Stimulated activated CD8-positive, alpha-beta memory T cell treated with anti-CD3 and anti-CD28 coated beads, Interleukin-7, amount 100 ng/mL, for 1 hour (primary cell): ENCODE data around the gene IL1RN.

Experiments used
- DNase-seq, 2 donors: peaks; one replicate each; pipeline ENCODE4 v3.0.0-alpha.2; 2020; ENCODE audit warnings: low read depth in 2 of 2

IL1RN gene

DNA sequence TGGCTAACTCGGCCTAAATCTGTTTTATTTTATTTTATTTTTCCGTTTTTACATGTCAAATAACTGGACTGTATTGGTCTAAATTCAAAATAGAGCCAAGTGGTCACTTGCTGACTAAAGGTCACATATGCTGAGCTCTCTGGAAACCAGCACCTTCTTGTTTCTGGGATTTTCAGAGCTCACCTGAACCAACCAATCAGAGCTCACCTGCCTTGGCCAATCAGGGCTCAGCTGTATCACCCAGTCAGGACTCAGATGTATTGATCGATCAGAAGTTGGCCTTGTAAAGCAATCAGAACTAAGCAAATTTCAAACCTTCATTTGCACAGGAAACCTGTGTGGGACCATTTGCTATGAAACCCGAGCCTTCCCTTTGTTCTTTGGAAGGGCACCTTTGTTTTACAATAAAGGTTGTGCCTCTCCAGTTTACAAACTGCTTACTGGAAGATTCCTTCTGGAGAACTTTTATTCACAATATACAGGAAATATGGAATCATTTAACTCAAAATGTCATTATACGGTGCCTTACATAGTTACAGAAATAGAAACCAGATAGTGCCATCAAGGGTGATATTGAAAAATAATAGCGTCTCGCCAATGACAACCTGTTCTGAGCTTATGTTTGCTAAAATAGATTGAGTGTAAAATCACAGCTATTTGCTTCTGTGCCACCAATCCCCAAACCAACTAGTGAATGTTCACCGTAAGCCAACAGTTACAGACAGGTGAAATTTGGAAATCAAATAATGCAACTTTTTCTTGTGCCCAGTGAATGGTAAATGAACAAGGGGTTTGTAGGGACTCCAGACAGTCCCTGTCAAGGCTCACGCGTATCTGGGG is 29.1 kb downstream of the IL1RN start:
- no peak for DNase-seq

DNA sequence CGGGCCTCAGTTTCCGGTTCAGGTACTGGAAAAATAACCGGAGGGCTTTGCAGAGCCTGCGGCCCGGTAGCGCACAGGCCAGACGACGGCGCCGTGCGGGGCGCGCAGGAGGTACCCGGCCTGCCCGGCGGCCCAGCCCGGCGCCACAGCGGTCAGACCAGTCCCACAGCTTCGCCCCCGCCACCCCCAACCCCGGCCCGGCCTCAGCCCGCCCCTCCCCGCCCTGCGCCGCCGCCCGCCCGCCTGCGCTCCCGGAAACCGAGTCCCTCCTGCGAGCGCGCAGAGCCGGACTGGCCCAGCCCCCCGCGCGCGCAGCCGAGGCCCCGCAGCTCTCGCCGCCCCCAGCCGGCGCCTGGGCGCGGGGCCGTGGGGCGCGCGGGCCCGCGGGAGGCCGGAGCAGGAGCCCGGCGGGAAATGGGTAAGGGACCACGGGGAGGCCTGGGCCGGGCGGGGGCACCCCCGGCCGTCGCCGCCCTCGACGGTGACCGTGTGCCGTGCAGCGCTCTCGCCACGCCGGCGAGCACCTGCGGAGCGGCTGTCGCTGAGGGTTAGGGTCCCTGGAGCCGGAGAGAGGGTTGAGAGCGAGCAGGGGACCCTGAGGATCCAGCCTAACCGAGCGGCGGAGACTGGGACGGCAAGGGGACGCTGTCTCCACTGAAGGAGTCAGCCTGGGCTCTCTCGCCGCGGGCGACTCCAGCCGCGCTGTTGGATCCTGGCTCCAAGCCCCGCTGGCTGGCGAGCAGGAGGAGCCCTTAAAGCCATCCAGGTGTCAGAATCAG is 29.9 kb downstream of the IL1RN start:
- DNase-seq, result no peak

DNA sequence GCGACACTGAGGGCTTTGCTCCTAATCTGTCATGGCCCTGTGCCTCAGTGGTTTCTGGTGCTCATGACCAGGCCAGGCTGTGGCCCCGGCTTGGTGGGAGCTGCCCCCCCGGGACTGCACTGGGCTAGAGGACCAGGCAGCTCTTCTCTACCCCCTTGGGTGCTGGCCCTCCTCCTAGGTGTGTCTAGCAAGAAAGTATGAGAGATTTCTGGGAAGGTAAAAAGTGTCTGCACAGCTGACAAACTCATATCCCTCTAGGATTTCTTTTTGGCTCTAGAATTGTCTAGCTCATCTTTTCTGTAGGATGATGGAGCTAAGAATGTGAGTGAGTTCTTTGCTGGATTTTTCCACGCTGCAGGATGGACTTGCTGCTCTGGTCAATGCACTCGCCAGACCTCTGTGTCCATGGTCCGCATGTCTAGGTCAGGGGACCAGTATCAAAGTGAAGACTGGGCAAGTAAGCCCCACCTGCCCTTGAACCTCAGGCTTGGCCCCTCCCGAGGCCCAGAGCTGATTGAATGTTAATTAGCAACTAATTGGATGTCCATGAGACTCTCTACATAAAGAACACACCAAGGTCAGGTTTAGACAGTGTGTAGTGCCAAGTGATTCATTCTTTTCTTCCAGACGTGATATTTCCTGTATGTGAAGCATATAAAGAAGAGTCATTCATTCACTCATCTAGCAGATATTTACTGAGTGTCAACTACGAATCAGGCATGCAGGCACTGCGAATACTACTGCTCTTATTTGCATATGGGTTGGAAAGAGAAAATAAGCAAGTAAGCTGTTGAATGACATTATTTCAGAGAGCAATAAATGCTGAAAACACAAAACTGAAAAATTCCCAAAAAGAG is 30.7 kb downstream of the IL1RN start:
- no peak for DNase-seq

DNA sequence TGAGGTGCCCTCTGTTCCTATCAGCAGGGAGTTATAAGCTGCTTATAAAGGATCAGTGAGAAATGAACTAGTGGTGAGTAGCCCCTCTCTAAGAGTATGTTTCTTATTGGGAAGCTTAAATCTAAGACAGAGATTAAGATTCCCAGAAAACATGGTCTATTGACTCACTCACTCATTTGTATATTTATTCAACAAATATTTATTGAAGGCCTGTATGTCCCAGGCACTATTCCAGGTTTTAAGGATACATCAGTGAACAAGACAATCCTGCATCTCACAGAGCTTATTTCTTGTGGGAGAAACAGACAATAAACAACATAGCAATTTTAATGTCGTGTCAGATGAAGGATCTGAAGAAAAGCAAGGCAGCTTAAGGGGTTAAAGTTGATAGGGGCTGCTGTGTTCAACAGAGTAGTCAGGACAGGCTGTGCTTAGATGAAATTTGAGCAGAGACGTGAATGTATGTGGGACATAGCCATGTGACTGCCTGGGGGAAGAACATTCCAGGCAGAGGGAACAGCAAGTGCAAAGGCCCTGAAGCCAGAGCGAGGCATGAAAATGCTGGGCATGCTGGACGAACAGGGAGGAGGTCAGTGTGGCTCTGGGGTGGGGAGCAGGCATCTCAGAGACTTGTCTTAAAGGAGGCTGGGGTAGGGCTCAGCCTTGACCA is 31.6 kb downstream of the IL1RN start:
- no peak for DNase-seq

DNA sequence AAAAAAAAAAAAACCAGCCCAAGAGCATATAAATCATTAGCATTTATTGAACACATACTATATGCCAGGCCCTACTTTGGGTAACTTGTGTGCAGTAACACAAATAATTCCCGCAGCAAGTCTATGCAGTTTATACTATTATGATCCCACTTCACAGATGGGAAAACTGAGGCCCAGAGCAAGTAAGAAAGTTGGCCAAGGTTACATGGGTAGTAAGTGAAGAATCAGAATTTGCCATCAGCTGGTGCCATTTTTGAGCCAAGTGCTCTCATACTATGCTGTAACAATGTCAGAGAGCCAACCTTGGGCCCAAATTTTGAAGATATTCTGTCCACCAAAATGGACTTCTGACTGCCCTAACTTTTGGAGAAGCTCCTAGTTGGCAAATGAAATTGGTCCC is 32.9 kb downstream of the IL1RN start:
- no peak for DNase-seq

DNA sequence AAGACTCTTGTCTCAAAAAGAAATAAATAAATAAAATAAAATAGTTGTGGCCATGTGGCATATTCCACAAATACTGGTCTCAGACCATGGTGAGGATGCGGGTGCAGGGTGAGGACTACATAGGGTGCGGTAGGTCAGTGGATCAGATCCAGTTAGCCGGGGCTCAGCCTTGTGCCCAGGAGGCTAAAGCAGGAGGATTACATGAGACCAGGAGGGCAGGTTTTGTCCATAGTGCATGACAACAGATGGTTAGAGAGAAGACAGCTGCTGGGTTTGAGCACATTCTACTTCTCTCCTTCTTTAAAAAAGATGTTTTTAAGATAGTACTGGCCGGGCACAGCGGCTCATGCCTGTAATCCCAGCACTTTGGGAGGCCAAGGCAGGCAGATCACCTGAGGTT is 33.6 kb downstream of the IL1RN start:
- no peak for DNase-seq

DNA sequence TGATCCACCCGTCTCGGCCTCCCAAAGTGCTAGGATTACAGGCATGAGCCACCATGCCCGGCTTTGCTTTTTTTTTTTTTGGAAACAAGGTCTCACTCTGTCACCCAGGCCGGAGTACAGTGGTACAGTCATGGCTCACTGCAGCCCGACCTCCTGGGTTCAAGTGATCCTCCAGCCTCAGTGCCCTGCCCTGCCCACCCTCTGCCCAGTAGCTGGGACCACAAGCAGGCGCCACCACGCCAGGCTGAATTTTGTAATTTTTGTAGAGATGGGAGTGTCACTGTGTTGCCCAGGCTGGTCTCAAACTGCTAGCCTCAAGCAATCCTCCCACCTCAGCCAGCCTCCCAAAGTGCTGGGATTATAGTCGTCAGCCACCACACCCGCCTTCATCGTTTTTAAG is 34.8 kb downstream of the IL1RN start:
- no peak for DNase-seq

DNA sequence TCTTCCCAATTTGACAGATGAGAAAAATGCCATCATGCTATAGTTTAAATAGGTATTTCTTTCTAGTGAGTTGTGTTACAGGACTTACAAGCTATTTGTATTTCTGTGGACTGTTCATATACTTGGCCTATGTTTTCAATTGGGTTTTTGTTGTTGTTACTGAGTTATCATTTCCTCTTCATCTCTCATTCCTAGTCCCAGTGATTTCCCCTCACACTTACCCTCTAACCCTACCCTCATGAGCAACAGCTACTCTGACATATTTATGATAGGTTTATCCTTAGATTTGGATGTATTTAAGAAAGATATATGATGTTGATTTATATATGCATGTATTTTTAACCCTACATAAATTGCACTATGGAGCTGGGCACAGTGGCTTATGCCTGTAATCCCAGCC is 35.5 kb downstream of the IL1RN start:
- no peak for DNase-seq

DNA sequence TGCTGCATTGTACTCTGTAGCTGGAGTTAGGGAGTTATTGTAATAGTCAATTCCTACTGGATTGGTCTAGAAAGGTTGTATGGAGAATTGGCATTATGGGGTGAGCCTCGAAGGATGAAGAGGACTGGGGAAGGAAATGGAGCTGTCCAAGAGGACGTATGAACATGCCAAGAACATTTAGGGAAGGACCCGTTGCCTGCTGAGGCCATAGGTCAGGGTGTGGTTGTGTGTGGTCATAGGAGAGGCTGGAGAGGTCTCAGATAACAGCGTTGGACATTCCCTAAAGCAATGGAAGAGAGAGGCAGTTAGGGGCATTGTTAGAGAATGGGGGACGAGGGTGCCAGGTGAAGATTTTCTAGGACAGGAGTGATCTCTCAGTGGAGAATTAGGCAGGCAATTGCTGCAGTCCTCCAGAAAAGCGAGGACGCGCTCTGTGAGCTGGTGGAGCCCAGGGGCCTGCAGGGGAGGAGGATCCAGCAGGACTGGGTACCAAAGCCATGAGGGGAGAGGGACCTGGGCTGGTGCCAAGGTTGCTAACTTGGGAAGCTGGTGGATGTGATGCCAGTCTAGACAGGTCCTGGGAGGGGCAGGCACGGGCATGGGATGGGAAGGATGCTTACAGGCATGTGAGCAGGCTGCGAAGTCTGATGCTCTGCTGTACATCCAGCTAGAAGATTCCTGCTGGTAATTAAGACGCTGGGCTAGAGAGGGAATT is 37.0 kb downstream of the IL1RN start:
- no peak for DNase-seq

DNA sequence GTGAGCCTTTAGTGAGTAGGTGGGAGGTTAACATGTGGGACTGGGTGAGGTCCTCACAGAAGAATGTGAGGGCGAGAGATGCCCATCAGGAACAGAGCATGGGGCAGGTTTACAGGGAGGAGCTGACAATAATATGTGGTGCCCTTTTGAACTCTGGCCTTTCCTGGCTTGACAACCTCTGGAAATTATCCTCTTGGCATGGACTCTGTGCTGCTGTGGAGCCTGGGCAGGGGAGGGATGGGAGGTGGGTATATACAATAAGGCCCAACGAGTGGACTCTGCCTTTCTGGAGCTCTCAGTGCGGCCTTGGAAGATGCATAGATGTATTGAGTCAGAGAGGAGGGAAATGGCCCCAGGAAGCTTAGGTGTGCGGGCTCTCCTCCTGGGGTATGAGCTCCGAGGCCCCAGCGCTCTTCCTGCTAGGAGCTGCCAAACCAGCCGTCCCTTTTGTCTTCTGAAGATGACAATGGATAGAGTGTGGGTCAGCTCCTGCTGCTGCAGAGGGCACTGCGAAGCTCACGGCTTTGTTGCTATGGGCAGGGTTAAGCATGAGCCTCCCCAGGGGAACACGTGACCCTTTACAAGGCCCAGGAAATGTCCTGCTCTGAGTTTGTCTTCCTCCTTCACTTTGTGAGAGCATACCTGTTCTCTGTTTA is 37.7 kb downstream of the IL1RN start:
- DNase-seq, result no peak

DNA sequence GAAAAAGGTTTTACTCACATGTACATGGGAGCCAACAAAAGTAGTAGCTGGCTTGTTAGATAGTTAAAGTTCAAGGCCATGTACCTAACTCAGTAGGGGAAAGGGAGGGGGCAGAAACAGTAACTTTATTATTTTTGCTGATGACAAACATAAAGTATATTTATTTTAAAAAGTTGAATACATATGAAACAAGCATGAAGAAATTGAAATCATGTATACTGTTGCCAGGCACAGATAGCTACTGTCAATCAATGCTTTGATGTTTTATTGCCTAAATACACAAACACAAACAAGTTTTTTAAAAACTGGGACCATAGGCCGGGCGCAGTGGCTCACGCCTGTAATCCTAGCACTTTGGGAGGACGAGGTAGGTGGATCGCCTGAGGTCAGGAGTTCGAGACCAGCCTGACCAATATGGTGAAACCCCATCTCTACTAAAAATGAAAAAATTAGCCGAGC is 38.8 kb downstream of the IL1RN start:
- no peak for DNase-seq

DNA sequence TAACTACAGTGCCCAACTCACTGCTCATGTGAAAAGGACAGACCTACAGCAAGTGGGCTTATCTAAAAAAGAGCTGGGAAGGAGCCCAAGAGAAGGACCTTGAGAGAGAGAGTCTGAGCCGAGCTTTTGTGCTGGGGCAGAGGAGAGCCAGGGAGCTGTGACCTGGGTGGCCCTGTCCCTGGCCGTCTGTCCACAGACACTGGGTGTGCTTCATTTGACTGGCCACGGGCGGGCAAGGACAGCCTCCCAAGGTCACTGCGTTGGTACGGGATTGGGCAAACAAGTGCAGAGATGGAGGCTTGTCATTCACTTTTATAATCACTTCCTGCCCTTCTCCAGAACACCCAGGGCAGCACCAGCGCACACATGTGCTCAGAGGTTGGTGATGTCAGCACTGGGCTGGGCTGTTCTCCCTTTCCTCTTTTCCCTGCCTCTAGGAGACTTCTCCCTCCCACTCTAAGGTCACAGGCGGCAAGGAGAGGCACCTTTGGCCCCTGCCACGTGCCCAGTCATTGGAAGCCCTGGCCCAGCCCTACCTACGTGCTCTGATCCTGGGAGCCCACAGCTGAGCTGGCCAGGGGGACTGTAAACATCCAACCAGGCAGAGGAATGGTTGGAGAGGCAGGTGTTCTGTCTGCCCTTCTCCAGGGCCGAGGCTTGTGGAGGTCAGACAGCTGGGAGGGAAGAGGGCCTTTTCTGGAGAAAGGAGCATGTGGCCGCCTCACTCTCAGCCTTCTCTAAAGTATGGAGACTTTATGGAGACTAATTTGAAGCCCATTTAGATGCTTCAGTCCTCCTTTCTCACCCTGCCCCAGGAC is 39.9 kb downstream of the IL1RN start:
- DNase-seq, result no peak

DNA sequence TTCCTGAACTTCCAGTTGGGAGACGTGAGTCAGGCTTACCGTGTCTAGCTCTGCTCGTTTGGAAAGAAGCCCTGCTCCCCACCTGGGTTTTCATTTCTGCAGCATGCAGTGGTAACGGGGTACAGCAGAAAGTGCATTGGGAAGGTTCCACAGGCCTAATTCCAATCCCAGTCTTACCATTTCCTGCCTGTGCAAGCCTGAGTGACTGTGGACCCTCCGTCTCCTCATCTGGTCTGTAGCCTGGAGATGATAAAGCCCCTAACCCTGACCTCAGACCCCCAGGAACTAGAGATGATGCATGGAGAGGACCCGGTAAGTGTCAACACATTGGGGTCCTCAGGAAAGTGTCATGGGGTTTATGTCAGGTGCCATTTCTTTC is 40.6 kb downstream of the IL1RN start:
- no peak for DNase-seq

DNA sequence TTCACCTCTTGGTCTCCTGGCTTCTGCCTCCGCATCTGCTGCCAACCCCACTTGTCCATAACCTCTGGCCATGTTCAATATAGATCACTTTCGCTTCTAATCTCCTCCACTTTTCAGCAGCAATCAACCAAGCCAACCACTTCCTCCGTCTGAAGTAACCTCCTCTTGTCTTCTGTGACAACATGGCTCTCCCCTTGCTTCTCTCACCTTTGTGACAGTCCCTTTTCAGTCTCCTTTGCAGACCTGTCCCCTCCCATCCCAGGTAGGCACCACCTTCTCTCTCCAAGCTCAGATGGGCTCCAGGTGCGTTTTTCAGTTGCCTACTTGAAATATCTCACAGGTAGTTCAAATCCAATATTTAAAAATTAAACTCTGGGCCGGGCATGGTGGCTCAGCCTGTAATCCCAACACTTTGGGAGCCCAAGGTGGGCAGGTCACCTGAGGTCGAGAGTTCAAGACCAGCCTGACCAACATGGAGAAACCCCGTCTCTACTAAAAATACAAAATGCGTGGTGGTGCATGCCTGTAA is 41.7 kb downstream of the IL1RN start:
- DNase-seq, result no peak

DNA sequence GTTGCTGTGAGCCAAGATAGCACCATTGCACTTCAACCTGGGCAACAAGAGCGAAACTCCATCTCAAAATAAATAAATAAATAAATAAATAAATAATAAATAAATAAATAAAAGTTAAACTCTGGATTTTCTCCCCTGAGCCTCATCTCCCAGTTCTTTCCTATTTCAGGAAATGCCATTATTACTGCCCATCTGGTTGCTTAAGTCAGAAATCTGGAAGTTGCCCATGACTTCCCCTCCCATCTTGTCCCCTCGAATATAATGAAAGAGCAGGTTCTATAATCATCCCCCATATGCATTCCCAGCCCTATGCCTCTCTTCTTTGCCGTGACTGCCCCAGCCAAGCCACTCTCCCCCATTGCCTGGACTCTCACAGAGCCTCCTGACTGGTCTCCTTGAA is 42.2 kb downstream of the IL1RN start:
- no peak for DNase-seq

DNA sequence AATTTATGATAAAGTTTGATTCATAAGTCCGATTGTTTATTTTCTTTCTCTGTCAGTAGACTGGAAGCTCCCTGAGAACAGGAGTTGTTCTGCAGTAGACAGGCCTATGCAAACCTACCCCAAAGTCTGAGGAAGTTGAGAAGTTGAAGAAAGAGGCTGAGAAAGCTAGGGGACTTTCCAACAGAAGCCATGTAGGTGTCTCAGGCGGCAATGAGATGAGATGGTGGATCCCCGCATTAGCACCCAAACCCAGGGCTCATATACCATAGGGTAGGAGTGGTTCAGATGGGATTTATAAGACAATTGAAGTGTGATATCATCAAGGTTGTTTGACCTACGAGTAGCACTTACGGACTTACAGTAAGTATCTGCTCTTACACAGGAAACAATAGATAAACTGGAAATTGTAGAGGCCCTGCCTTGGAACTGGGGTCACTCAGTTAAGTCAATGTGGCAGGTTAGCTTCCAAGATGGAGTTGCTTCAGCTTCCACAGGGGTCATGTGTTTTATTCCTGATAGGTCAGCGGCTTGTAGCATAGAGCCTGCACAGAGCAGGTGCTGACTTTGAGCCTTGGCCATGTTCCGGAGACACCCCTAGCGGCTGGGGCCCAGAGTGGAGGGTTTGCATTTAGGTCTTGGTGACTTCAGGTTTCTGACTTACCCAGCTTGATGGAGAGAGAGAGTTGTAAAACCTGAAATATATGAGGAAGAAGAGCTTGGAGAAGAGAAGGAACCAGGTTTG is 44.1 kb downstream of the IL1RN start:
- DNase-seq, result no peak

DNA sequence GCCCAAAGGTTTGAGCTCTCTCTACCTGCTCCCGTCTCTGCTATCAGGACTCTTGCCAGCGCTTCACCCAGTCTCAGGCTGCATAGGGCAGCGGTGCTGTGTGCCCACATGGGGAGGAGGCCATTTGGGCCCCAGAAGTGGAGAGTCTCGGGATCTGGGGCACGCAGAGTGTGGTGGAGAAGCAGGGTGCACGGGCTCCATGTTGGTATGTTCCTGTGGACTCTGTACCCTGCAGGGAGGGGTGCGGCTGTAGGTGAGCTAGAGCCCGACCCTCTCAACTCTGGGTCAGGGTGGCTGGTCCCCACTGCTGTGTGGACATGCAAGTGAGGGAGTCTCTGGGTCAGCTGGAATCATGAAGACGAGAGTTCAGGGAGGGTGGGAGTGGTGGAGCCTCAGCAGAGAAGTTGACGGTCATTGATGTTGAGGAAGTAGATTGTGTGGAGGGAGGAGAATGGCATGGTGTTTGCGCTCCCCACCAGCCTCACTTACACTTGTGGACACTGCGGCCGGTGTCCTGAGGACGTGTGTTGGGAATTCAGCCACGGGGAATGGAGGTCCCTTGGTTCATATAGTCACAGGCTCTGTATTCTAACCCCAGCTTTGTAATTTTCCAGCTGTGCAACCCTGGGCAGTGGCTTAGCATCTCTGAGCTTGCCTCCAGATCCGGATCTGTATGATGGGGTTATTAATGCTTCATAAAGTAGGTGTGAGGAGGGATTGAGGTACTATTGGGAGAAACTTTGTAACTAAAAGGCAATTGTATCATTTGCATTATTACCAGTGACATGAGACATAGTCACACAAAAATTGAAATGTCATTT is 45.5 kb downstream of the IL1RN start:
- DNase-seq, result no peak
